ENCODE data around the gene TMED1. TPM values are rescaled to one million over a fixed set of nuclear protein-coding genes. Genes with fewer than 3 reads are reported as not detected.
A peak's percentile ranks its signal among the peaks of the same experiment; 100 is the strongest.

TMED1 gene
- total and polyA plus RNA-seq, 4 donors = 25.8 to 49.8 (median 33.9) TPM

DNA sequence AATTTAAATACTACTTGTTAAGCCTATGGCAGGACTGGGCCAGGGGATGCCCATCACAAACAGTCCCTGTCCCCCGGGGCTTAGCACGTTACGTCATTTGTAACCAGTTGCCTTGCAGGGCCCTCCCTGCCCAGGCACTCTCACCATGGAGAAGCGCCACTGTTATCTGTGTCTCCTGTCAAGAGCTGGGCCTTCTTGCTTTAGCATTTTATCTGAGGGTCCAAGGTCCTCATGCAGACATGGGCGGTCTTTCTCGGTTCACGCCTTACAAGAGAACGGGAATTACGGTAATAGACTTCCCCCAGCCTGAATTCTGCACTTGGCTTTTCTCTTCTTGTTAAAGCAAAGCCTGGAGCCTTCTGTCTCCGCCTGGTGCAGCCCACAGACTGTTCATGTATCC lies 46.1 kb downstream of the TMED1 start:
- WGBS, 2 donors = 93 to 95% methylated on average over 10 of the region's 10 CpGs
- H3K4me3 ChIP-seq = no peak overlapping the region
- H3K27ac ChIP-seq (ENCODE audit: low read depth in 1 of 2, low read length in 1 of 2) = no peak overlapping the region
- no peaks in the 10 kb centered on the region for H3K9me3 ChIP-seq (ENCODE audit: control insufficient read depth in 4 of 4, insufficient read depth in 3 of 4, low read length in 3 of 4)
- no peak for ATAC-seq (ENCODE audit: insufficient read depth, low FRiP score)
- peaks cover 15 to 54% (median 35%) of the 10 kb centered on the region in 4 donors for H3K36me3 ChIP-seq (ENCODE audit: control insufficient read depth in 4 of 4, insufficient read depth in 4 of 4, low read length in 4 of 4)
- TF ChIP-seq CTCF (IDR thresholded peaks at IDR 0.05; ENCODE audit: control extremely low read depth, extremely low read depth) = no peak
- DNase-seq = no peak
- no peaks in the 10 kb centered on the region for H3K27me3 ChIP-seq (ENCODE audit: control insufficient read depth in 3 of 3, insufficient read depth in 3 of 3, low read length in 2 of 3)
- H3K4me1 ChIP-seq (ENCODE audit: control insufficient read depth in 5 of 5, insufficient read depth in 5 of 5, low read length in 5 of 5) = no peaks in the 10 kb centered on the region
- H3K9ac ChIP-seq (ENCODE audit: insufficient read depth in 1 of 2, low read length in 2 of 2) = no peak overlapping the region

GRCh38 chr19:10788146-10788545 lies 47.9 kb downstream of the TMED1 start:
- ATAC-seq (ENCODE audit: insufficient read depth, low FRiP score) (no peak), DNase-seq (no peak)
- no peaks in the 10 kb centered on the region for H3K4me1 ChIP-seq (ENCODE audit: control insufficient read depth in 5 of 5, insufficient read depth in 5 of 5, low read length in 5 of 5)
- peaks cover 11 to 58% (median 33%) of the 10 kb centered on the region in 4 donors for H3K36me3 ChIP-seq (ENCODE audit: control insufficient read depth in 4 of 4, insufficient read depth in 4 of 4, low read length in 4 of 4)
- TF ChIP-seq CTCF (IDR thresholded peaks at IDR 0.05; ENCODE audit: control extremely low read depth, extremely low read depth) = no peak
- H3K4me3 ChIP-seq = no peak overlapping the region
- H3K27me3 ChIP-seq (ENCODE audit: control insufficient read depth in 3 of 3, insufficient read depth in 3 of 3, low read length in 2 of 3) = no peaks in the 10 kb centered on the region
- no peaks in the 10 kb centered on the region for H3K9me3 ChIP-seq (ENCODE audit: control insufficient read depth in 4 of 4, insufficient read depth in 3 of 4, low read length in 3 of 4)
- 98% methylated on average over 8 of the region's 8 CpGs for WGBS, 2 donors
- H3K27ac ChIP-seq (ENCODE audit: low read depth in 1 of 2, low read length in 1 of 2) = no peak overlapping the region
- H3K9ac ChIP-seq (ENCODE audit: insufficient read depth in 1 of 2, low read length in 2 of 2) = no peak overlapping the region

GRCh38 chr19:10784257-10784656 lies 51.8 kb downstream of the TMED1 start:
- Histone ChIP-seq H3K4me3 (no peak overlapping the region), H3K36me3 (ENCODE audit: control insufficient read depth in 4 of 4, insufficient read depth in 4 of 4, low read length in 4 of 4) (peaks cover 5 to 54% (median 39%) of the 10 kb centered on the region in 4 donors), H3K4me1 (ENCODE audit: control insufficient read depth in 5 of 5, insufficient read depth in 5 of 5, low read length in 5 of 5) (no peaks in the 10 kb centered on the region), H3K27ac (ENCODE audit: low read depth in 1 of 2, low read length in 1 of 2) (peak overlapping the region in 1 of 2 donors; percentile 32), H3K9me3 (ENCODE audit: control insufficient read depth in 4 of 4, insufficient read depth in 3 of 4, low read length in 3 of 4) (no peaks in the 10 kb centered on the region), H3K9ac (ENCODE audit: insufficient read depth in 1 of 2, low read length in 2 of 2) (no peak overlapping the region), H3K27me3 (ENCODE audit: control insufficient read depth in 3 of 3, insufficient read depth in 3 of 3, low read length in 2 of 3) (no peaks in the 10 kb centered on the region)
- WGBS, 2 donors = 24 to 62% methylated on average over 10 of the region's 10 CpGs
- ATAC-seq (ENCODE audit: insufficient read depth, low FRiP score) (peak; percentile 42), DNase-seq (peak in 1 of 3 donors; percentile 19)
- TF ChIP-seq CTCF (IDR thresholded peaks at IDR 0.05; ENCODE audit: control extremely low read depth, extremely low read depth) = no peak

GRCh38 chr19:10782795-10783194 lies 53.2 kb downstream of the TMED1 start:
- no peaks in the 10 kb centered on the region for H3K9me3 ChIP-seq (ENCODE audit: control insufficient read depth in 4 of 4, insufficient read depth in 3 of 4, low read length in 3 of 4)
- TF ChIP-seq CTCF (IDR thresholded peaks at IDR 0.05; ENCODE audit: control extremely low read depth, extremely low read depth) = no peak
- DNase-seq (no peak), ATAC-seq (ENCODE audit: insufficient read depth, low FRiP score) (no peak)
- H3K9ac ChIP-seq (ENCODE audit: insufficient read depth in 1 of 2, low read length in 2 of 2) = no peak overlapping the region
- peaks cover 5 to 45% (median 34%) of the 10 kb centered on the region in 4 donors for H3K36me3 ChIP-seq (ENCODE audit: control insufficient read depth in 4 of 4, insufficient read depth in 4 of 4, low read length in 4 of 4)
- H3K27ac ChIP-seq (ENCODE audit: low read depth in 1 of 2, low read length in 1 of 2) = no peak overlapping the region
- no peaks in the 10 kb centered on the region for H3K4me1 ChIP-seq (ENCODE audit: control insufficient read depth in 5 of 5, insufficient read depth in 5 of 5, low read length in 5 of 5)
- H3K27me3 ChIP-seq (ENCODE audit: control insufficient read depth in 3 of 3, insufficient read depth in 3 of 3, low read length in 2 of 3) = no peaks in the 10 kb centered on the region
- no peak overlapping the region for H3K4me3 ChIP-seq
- WGBS, 2 donors = 63 to 77% methylated on average over 13 of the region's 13 CpGs

Data from lung (tissue), 12 donors.